Activated T-cell treated with anti-CD3 and anti-CD28 coated beads for 4 hours (primary cell): Measurements from ENCODE around the gene C3orf52.

Experiments used
- DNase-seq: peaks from one replicate; pipeline ENCODE4 v3.0.0-alpha.2; 2020

C3orf52 gene

DNA sequence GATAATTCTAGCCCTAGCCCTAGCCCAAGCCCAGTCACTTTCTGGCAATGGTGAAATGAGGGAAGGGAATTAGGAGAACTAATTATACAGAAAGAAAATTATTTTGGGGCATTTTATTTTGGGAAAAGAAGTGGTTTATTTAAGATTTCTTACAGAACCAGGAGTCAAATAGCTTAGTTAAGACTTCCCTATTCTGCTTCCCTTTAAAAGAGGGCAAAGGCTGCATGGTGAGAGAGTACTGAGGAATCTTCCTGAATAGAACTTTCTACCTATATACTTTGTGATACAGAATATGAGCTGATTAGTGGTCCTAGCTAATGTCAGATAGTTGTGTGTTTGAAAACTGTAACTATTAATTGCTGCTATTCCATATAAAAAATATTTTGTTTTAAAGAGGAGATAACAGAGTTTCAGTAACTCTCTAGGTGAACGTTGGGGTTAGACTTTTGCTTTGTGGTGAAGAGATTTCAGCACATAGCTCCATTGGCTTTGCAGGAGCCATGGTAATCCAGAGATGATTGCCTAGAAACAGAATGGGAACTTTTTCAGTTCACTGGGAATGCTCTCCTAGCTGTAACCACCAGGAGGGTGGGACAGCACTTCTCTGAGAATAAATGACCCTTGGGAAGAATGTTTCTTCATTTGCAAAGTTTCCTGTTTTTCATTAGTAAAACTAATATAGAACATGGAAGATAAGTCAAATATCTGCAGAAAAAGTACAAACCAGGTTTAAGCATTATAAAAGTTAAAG lies 52.2 kb downstream of the C3orf52 start:
- DNase-seq = no peak

DNA sequence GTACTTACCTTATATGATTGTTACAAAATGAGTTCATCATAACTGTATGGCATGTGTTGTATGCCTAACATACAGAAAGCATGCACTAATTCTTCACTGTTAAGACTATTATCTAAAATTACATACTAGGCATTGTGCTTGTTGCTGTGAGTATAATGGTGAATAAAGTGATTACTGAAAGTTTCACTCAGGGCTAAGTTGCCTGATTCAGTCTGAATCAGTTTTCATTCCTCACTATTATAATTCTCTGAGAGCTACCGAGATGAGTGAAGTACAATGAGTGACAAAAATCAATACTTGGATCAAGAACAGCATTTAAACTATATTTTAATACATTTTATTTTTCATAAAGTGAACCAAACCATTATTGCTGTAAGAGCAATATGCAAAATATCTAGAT lies 54.4 kb downstream of the C3orf52 start:
- no peak for DNase-seq

DNA sequence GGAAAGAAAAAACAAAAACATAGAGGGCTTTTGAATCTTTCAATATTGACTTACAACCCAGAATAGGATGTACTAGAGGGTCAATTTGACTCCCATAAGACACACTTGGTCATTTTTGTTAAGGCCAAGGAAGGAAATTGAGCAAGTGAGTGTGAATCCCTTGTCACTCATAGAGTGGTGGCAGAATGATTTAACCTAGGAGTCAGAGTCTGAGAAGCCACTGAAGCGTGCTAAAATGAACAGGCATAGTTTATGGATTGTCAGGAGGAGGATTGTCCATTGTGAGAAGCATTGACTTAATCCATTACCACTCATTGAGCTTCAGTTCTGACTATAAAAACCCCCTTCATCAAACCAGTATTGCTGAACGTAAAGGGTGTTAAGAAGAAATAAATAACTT lies 55.1 kb downstream of the C3orf52 start:
- DNase-seq = no peak

DNA sequence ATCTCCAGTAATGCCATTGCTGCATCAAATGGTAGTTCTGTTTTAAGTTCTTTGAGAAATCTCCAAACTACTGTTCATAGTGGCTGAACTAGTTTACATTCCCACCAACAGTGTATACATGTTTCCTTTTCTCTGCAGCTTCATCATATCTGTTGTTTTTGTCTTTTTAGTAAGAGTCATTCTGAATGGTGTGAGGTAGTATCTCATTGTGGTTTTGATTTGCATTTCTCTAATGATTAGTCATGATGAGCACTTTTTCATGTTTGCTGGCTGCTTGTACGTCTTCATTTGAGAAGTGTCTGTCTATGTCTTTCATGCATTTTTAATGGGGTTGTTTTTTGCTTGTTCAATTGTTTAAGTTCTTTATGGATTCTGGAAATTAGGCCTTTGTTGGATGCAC lies 57.1 kb downstream of the C3orf52 start:
- no peak for DNase-seq

DNA sequence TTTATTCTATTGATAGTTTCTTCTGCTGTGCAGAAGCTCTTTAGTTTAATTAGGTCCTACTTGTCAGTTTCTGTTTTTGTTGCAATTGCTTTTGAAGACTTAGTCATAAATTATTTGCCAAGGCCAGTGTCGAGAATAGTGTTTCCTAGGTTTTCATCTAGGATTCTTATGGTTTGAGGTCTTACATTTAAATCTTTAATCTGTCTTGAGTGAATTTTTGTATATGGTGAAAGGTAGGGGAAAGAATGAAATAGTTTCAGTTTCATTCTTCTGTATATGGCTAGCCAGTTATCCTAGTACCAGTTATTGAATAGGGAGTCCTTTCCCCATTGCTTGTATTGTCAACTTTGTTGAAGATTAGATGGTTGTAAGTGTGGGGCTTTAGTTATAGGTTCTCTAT lies 57.5 kb downstream of the C3orf52 start:
- no peak for DNase-seq

GRCh38 chr3:112149136-112149535 lies 62.9 kb downstream of the C3orf52 start:
- no peak for DNase-seq

- no peak for DNase-seq
Observed at GRCh38 chr3:112167758-112168157, 81.6 kb downstream of the C3orf52 start.
